GM18499 (cell line): Measurements from ENCODE around the gene EFNB1.

ENCODE experiments used
- ATAC-seq: cut with Tn5 transposase; IDR thresholded peaks from one replicate; pipeline ENCODE4 v1.9.1; 2021; ENCODE audit warnings: moderate number of reproducible peaks; ENCODE audit not compliant: insufficient read depth, unreplicated experiment

EFNB1 gene

GRCh38 chrX:68841251-68842049, 12.6 kb downstream of the EFNB1 start:
- no peak for ATAC-seq

DNA sequence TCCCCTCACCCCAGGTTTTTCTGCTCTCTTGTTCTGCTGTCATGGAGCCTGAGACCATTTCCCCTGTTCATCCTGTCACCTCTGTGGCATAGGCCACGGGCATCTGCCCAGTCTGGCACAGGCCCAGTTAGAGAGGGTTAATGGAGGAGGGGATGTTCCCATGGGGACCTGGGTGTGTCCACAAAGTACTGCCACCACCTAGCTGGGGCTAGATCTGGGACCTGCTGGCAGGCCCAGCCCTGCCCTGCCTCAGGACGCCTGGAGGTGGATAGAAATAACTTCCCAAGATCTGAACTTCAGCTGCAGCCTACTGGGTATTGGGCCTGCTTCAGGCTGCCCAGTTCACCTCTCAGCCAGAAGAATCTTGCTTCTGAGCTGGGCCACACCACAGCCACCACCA, 13.5 kb downstream of the EFNB1 start:
- ATAC-seq: no peak

GRCh38 chrX:68842781-68843581, 14.2 kb downstream of the EFNB1 start:
- ATAC-seq: no peak

DNA sequence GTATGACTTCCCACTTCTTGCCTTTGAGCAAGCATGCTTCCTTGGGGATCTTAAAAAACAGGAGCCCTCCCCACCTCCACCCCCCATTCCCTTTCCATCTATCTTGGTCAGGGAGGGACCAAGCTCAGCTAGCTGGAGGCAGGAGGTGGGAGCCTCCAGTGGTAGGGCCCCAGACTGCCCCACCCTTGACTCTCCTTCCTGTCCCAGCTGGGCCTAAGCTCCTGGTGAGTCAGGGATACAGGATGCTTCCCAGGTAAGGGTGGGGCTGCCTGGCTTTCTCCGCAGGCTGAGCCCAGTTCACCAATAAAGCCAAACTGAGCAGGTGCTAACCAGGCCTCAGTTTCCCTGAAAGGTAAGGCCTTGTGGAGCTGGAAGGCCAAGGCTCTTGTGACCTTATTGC, 15.2 kb downstream of the EFNB1 start:
- ATAC-seq: no peak

DNA sequence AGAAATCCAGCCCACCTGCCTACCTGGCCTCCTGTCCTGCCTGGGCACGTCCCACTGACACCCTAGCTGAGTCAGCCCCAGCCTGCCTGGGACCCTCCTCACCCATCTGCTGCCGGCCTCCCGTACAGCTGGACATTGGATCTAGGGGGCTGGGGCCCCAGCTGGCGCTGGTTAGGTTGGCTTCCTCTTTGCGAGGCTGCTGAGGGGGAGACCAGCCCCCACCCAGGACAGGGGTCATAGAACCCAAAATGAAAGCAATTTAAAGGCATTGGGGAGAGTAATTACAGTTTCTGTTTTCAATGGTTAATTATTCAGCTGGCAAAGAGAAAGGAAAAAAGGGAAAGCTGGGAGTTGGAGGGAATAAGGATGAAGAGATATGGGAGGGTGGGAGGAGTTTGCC, 15.8 kb downstream of the EFNB1 start:
- ATAC-seq: no peak

DNA sequence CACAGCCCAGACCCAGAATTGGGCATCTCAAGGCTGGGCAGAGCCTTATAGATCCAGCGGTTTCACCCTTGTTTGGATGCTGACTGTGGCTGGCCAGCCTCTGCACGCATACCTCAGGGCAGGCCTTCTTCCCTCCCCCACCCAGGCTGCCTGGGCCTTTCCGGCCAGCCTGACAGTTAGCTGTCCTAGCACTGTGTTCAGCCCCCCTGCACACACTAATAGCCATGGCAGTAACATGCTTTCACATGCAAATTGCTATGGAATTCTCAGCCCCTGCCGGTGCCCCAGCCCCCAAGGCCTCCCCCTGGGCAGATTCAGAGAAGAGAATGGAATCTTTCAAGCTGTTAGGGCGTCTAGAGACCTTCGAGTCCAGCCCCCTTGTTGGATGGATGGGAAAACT, 17.7 kb downstream of the EFNB1 start:
- no peak for ATAC-seq

DNA sequence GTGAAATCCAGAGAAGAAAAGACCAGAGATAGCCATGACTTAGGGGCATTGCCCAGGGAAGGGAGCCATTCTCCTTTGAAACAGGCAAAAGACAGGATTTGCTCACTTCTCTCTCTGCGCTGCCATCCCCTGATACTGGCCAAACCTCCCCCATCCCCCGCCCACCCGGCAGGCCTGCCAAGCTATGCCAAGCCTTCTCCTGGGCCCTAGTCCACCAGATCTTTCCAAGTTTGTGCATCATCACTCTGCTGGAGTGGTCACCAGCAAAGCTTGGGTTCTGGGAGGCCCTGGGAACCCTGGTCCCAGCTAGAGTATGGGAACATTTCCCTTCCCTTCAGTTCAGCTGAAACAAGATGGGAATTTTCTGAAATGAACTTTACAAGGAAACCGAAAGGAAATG, 18.4 kb downstream of the EFNB1 start:
- ATAC-seq: no peak

- no peak for ATAC-seq
Observed at GRCh38 chrX:68848189-68848940, 19.5 kb downstream of the EFNB1 start.

DNA sequence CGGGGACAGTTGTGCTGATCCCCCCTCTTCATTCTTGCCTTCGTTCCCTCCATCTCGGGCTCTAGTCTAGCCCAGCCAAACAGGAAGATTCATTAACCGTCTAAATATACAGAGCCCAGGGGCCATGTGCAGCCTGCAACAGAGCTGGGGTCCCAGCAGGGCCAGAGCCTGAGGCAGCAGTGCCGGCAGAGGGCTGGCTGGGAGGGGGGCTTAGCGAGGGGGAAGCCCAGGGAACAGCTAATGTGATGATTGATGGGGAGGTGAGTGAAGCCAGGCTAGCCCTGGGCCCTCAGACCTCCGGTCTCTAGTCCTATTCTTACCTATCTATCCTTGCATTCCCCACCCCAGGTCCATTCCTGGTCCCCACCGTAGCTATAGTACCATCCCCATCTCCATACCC, 22.3 kb downstream of the EFNB1 start:
- no peak for ATAC-seq

DNA sequence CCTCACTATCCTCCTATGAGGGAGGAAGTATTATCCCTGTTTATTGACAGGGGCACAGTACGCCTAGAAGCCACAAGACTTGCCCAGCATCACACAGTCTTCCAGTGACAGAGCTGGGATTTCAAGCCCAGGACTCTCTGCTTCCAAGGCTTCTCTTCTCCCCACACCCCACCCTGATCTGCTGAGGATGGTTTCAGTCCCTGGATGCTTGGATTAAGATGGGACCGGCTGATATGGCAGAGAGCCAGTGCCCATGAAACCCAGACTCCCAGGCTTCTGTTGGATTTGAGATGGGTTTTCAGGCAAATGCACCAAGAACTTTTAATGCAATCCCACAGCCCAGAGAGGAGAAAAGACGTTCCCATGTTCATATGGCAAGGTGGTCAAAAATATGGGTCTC, 23.2 kb downstream of the EFNB1 start:
- ATAC-seq: no peak

- no peak for ATAC-seq
Observed at GRCh38 chrX:68853665-68854251, 24.9 kb downstream of the EFNB1 start.

DNA sequence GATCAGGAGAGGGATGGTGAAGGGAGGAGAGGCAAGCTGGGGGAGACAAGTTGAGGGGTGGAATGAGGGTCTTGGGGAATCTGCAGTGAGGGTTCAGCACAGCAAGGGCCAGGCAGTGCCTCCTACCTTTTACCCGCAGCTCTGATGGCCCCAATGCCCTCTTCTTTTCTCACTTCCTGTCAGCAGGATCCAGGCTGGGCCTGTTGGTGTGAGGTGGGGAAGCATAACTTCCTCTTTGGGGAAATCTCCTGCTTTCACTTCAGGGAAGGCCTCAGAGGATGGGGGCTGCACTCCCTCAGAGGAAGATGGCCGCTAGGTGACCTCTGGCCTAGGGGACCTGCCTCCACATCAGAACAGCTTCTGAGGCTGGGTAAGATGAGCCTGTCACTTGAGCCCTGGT, 36.5 kb downstream of the EFNB1 start:
- ATAC-seq: no peak

GRCh38 chrX:68865926-68866325, 37.1 kb downstream of the EFNB1 start:
- no peak for ATAC-seq

- no peak for ATAC-seq
Observed at GRCh38 chrX:68867458-68868112, 38.8 kb downstream of the EFNB1 start.

GRCh38 chrX:68868316-68868715, 39.5 kb downstream of the EFNB1 start:
- ATAC-seq: no peak

DNA sequence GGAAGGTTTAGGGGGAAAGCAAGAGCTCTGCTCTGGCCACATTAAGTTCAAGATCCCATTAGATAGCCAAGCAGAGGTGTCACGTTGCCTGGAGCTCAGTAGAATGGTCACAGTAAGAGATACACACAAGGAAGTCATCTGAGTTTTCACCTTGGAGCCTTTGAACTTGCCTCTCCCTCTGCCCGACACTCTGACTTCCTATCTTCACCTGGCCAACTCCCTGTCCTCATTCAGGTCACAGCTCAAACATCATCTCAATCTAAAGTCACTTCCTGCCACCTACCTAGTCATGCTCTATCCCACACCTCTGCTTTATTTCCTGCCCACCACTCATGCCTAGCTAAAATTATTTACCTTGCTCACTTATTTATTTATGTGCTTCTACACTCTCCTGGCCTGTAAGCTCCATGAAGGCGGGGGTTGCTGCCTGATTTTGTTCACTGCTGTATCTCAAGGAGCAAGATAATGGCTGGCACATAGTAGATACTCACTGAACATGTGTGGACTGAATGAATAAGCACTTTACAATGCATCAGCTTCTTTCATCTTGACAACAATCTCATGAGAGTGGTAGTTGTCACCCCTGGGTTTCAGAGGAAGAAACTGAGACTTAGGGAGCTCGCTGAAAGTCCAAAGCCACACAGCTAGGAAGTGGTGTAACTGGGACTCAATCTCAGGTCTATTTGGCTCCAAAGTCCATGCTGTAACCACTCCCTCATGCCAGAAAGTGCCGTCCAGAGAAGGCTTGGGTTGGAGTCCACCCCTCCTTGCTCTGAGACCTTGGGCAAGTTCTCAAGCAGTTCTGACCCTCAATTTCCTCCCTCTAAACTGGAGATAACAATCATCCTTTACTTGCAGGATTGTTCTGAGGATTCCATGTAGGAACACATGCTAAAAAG, 40.3 kb downstream of the EFNB1 start:
- no peak for ATAC-seq

- ATAC-seq: no peak
Observed at GRCh38 chrX:68870357-68870756, 41.5 kb downstream of the EFNB1 start.

DNA sequence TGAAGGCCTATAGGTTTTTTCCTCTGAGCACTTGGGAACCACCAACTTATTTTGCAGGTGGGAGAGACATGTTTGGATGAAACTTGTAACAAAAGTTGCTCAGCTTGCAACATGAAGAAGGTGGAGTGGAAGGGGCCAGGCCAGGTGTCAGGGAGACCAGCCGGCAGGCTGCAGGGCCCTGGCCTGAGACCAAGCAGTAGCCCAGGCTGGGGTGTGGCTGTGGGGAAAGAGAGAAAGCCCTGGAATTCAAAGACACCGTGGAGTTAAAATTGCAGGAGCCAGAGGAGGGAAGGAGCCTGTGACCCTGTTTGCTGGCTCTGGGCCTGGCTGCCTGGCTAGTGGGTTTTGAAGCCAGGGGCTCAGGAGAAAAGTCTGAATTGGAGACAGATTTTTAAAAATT, 43.4 kb downstream of the EFNB1 start:
- ATAC-seq: no peak

GRCh38 chrX:68874076-68874475, 45.3 kb downstream of the EFNB1 start:
- ATAC-seq: no peak
